PC-3 (cell line): ENCODE data around the gene RNF150. TPM values are rescaled to one million over a fixed set of nuclear protein-coding genes. Genes with fewer than 3 reads are reported as not detected.

Experiments used
- ATAC-seq: fragments of 200-7000 bp; cut with Tn5 transposase; 2 replicates; pipeline ENCODE4 v1.9.1; 2020; ENCODE audit warnings: mild to moderate bottlenecking, moderate library complexity
- BruUV-seq: library from RNA; stranded (reverse); fragments of 400-500 nt; replicated peaks from 2 replicates; lab custom pipeline; 2021; lab: Mats Ljungman, UMichigan
- CTCF ChIA-PET: fragments of 300-600 bp; sonication (Branson Sonifier 250); formaldehyde crosslinking; loops from one replicate; lab custom pipeline; 2022; ENCODE audit warnings: antibody characterized with exemption; lab: Charles Lee
- POLR2A ChIA-PET: fragments of 300-600 bp; sonication (Branson Sonifier 250); formaldehyde crosslinking; loops from one replicate; lab custom pipeline; 2022; ENCODE audit warnings: antibody characterized with exemption; ENCODE audit not compliant: unreplicated experiment; lab: Charles Lee
- DNase-seq: peaks from one replicate; pipeline ENCODE4 v3.0.0-alpha.2; 2015
- H2AFZ ChIP-seq: fragments of 300-600 bp; sonication (generic); 2 replicates; pipeline ENCODE4 v1.6.0; 2016; ENCODE audit warnings: antibody characterized with exemption, low read length
- H3F3A ChIP-seq: fragments of 300-600 bp; sonication (generic); one replicate; pipeline ENCODE4 v1.6.0; 2017; ENCODE audit warnings: antibody characterized with exemption, low read length, control low read depth, mild to moderate bottlenecking; ENCODE audit not compliant: unreplicated experiment
- H3K27ac ChIP-seq: fragments of 300-600 bp; sonication (generic); 2 replicates; pipeline ENCODE4 v1.5.1; 2016; ENCODE audit warnings: mild to moderate bottlenecking, low read length
- H3K27me3 ChIP-seq: fragments of 300-600 bp; sonication (generic); 2 replicates; pipeline ENCODE4 v1.6.1; 2016; ENCODE audit warnings: low read length, mixed read lengths
- H3K36me3 ChIP-seq: fragments of 300-600 bp; sonication (generic); 2 replicates; pipeline ENCODE4 v1.6.1; 2016; ENCODE audit warnings: low read depth, mixed run types, low read length, mixed read lengths
- H3K4me1 ChIP-seq: fragments of 300-600 bp; sonication (generic); 2 replicates; pipeline ENCODE4 v1.5.1; 2016; ENCODE audit warnings: low read length; ENCODE audit not compliant: insufficient read depth
- H3K4me2 ChIP-seq: fragments of 300-600 bp; sonication (generic); 2 replicates; pipeline ENCODE4 v1.6.0; 2016; ENCODE audit warnings: low read length
- H3K4me3 ChIP-seq: fragments of 300-600 bp; sonication (generic); 2 replicates; pipeline ENCODE4 v1.5.1; 2016; ENCODE audit warnings: mild to moderate bottlenecking, low read length, mixed read lengths
- H3K79me2 ChIP-seq: fragments of 300-600 bp; sonication (generic); 2 replicates; pipeline ENCODE4 v1.6.1; 2017; ENCODE audit warnings: low read length, mixed read lengths
- H3K9ac ChIP-seq: fragments of 300-600 bp; sonication (generic); 2 replicates; pipeline ENCODE4 v1.6.0; 2016; ENCODE audit warnings: mild to moderate bottlenecking, low read length
- H3K9me2 ChIP-seq: fragments of 300-600 bp; sonication (generic); replicated peaks from 2 replicates; pipeline ENCODE4 v1.6.1; 2016; ENCODE audit warnings: mixed run types, low read length, mixed read lengths
- H3K9me3 ChIP-seq: fragments of 300-600 bp; sonication (generic); 2 replicates; pipeline ENCODE4 v1.6.1; 2016; ENCODE audit warnings: low read length, mixed read lengths
- H4K20me1 ChIP-seq: fragments of 300-600 bp; sonication (generic); 2 replicates; pipeline ENCODE4 v1.6.1; 2016; ENCODE audit warnings: low read length, mixed read lengths
- CTCF ChIP-seq: fragments of 300-600 bp; sonication (generic); conservative IDR thresholded peaks from 2 replicates; pipeline ENCODE4 v1.5.1; 2017; ENCODE audit warnings: antibody characterized with exemption, low read depth, mild to moderate bottlenecking, low read length
- EZH2 ChIP-seq: fragments of 300-600 bp; sonication (generic); IDR thresholded peaks from one replicate; pipeline ENCODE4 v1.6.1; 2017; ENCODE audit warnings: antibody characterized with exemption, mild to moderate bottlenecking, low read length; ENCODE audit not compliant: unreplicated experiment
- EZH2phosphoT487 ChIP-seq: fragments of 300-600 bp; sonication (generic); IDR thresholded peaks from 2 replicates; pipeline ENCODE4 v1.6.1; 2018; ENCODE audit warnings: mild to moderate bottlenecking, antibody characterized with exemption, low read length, borderline replicate concordance
- intact Hi-C: fragments of 100-400 bp; cut with micrococcal nuclease; formaldehyde crosslinking; loops from 2 replicates; pipeline ENCODE4 v1.9.0; 2023
- total RNA-seq: library from RNA; depleted of rRNA; stranded (reverse); fragments of >200 nt; gene quantifications from 2 replicates; pipeline ENCODE4 v1.2.3, GENCODE V29; 2014

RNF150 gene
- total RNA-seq, 1 experiment from 2014 or later = 0.55 TPM

- no TSS peak for BruUV-seq
- POLR2A ChIA-PET = no interaction called here
- intact Hi-C loops = no loop called here
These were observed 31.8 kb downstream of the RNF150 start for GRCh38 chr4:141101511-141101910.

GRCh38 chr4:141099326-141099725, 33.9 kb downstream of the RNF150 start:
- ChIA-PET POLR2A (no interaction called here), CTCF (no interaction called here)
- Histone ChIP-seq H4K20me1 (no peaks in the 10 kb centered on the region), H3K4me1 (peaks cover 10% of the 10 kb centered on the region), H3K27ac (no peak overlapping the region), H2AFZ (no peak overlapping the region), H3K36me3 (no peaks in the 10 kb centered on the region), H3K27me3 (peaks cover 10% of the 10 kb centered on the region; the same call in 1 of the 2 replicates), H3K79me2 (no peaks in the 10 kb centered on the region), H3K9me2 (no peaks in the 10 kb centered on the region), H3K9ac (no peak overlapping the region), H3K9me3 (no peaks in the 10 kb centered on the region), H3F3A (no peaks in the 10 kb centered on the region), H3K4me3 (no peak overlapping the region), H3K4me2 (no peak overlapping the region)
- ATAC-seq (no peak), DNase-seq (no peak)
- intact Hi-C loops = no loop called here
- no TSS peak for BruUV-seq
- TF ChIP-seq EZH2phosphoT487 = no peak
- TF ChIP-seq EZH2 = no peak
- no peak for TF ChIP-seq CTCF

More at GRCh38 chr4:141101511-141101910, 31.8 kb downstream of the RNF150 start:
- CTCF ChIA-PET = no interaction called here
- Histone ChIP-seq H3K27ac (no peak overlapping the region), H4K20me1 (no peaks in the 10 kb centered on the region), H3K4me1 (peaks cover 10% of the 10 kb centered on the region), H3K9ac (no peak overlapping the region), H3K9me3 (no peaks in the 10 kb centered on the region), H2AFZ (no peak overlapping the region), H3K9me2 (no peaks in the 10 kb centered on the region), H3K27me3 (peaks cover 25% of the 10 kb centered on the region; the same call in 1 of the 2 replicates), H3K79me2 (no peaks in the 10 kb centered on the region), H3K4me3 (no peak overlapping the region), H3K4me2 (no peak overlapping the region), H3F3A (no peaks in the 10 kb centered on the region), H3K36me3 (no peaks in the 10 kb centered on the region)
- no peak for TF ChIP-seq EZH2
- no peak for TF ChIP-seq CTCF
- TF ChIP-seq EZH2phosphoT487 = no peak
- peak; percentile 27 for DNase-seq
- ATAC-seq = no peak

GRCh38 chr4:141098163-141098562, 35.1 kb downstream of the RNF150 start:
- Histone ChIP-seq H3K9ac (no peak overlapping the region), H2AFZ (no peak overlapping the region), H3F3A (no peaks in the 10 kb centered on the region), H3K27me3 (0 out of 2 replicates have a peak, but pooled peaks cover 3% of the 10 kb centered on the region), H3K9me2 (no peaks in the 10 kb centered on the region), H3K4me3 (no peak overlapping the region), H4K20me1 (no peaks in the 10 kb centered on the region), H3K4me1 (peaks cover 10% of the 10 kb centered on the region), H3K27ac (no peak overlapping the region), H3K79me2 (no peaks in the 10 kb centered on the region), H3K4me2 (no peak overlapping the region), H3K36me3 (no peaks in the 10 kb centered on the region), H3K9me3 (no peaks in the 10 kb centered on the region)
- ChIA-PET POLR2A (no interaction called here), CTCF (no interaction called here)
- BruUV-seq = no TSS peak
- TF ChIP-seq EZH2 (no peak), CTCF (no peak), EZH2phosphoT487 (no peak)
- no peak for DNase-seq
- intact Hi-C loops = no loop called here
- no peak for ATAC-seq
